ENCODE data around the gene TLN1.

DNA sequence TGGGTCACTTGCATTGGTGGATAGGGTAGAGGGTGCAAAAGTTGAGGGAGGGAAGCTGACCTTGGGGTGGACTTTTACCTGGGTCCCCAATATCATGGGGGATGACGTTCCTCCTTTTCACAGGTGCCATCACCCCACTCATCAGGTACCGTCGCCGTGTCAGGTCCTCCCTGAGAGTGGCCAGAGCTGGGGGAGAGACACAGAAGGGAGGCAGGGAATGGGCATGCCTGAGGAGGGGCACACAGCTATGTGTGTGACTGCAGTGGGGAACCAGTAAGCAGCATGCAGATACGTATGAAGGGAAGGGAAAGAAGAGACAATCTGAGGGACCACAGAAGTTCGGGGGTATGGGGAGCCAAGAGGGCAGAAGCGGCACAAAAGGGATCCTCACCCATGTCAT lies 6.9 kb upstream of the TLN1 start:
- TF ChIP-seq, protein P1, sequence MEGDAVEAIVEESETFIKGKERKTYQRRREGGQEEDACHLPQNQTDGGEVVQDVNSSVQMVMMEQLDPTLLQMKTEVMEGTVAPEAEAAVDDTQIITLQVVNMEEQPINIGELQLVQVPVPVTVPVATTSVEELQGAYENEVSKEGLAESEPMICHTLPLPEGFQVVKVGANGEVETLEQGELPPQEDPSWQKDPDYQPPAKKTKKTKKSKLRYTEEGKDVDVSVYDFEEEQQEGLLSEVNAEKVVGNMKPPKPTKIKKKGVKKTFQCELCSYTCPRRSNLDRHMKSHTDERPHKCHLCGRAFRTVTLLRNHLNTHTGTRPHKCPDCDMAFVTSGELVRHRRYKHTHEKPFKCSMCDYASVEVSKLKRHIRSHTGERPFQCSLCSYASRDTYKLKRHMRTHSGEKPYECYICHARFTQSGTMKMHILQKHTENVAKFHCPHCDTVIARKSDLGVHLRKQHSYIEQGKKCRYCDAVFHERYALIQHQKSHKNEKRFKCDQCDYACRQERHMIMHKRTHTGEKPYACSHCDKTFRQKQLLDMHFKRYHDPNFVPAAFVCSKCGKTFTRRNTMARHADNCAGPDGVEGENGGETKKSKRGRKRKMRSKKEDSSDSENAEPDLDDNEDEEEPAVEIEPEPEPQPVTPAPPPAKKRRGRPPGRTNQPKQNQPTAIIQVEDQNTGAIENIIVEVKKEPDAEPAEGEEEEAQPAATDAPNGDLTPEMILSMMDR (IDR thresholded peaks at IDR 0.05), result no peak
- TF ChIP-seq EZH2 (IDR thresholded peaks at IDR 0.05; ENCODE audit: borderline replicate concordance, insufficient read depth, low read depth, low read length, poor library complexity, severe bottlenecking), result no peak
